GF-D8 (cell line): ENCODE results near the gene ABHD14A.
"Not testable (repeated sequence)": the region's sequence is repeated elsewhere in the genome, so short reads cannot be mapped to it uniquely, and the experiment has no call there.

Source experiments
- DNase-seq: peaks from one replicate; lab custom pipeline; 2025; lab: John Stamatoyannopoulos, UW

Gene ABHD14A

GRCh38 chr3:51974277-51974962 is 444 bp upstream of the ABHD14A start:
- no peak for DNase-seq

- no peak for DNase-seq
Observed at GRCh38 chr3:51975852-51976549, 1.1 kb downstream of the ABHD14A start.

GRCh38 chr3:51977446-51978142 is 2.7 kb downstream of the ABHD14A start:
- DNase-seq, result no peak

GRCh38 chr3:51978143-51978502 is 3.3 kb downstream of the ABHD14A start:
- no peak for DNase-seq

GRCh38 chr3:51980253-51980652 is 5.4 kb downstream of the ABHD14A start:
- DNase-seq, result no peak

GRCh38 chr3:51982352-51982837 is 7.5 kb downstream of the ABHD14A start:
- peak; percentile 43 for DNase-seq

GRCh38 chr3:51982838-51983577 is 8.1 kb downstream of the ABHD14A start, which contains the start of gene ACY1:
TSS of gene ACY1 (plus strand) at chr3:51983535. CDS start at chr3:51984065, 530 bp downstream.
- DNase-seq, result peak; percentile 62

- no peak for DNase-seq
Observed at GRCh38 chr3:51983578-51984268, 8.9 kb downstream of the ABHD14A start.

GRCh38 chr3:51984269-51984647 is 9.4 kb downstream of the ABHD14A start:
- no peak for DNase-seq

- no peak for DNase-seq
Observed at GRCh38 chr3:51985063-51985462, 10.2 kb downstream of the ABHD14A start.

- DNase-seq, result no peak
Observed at GRCh38 chr3:51986010-51986947, 11.4 kb downstream of the ABHD14A start.

- no peak for DNase-seq
Observed at GRCh38 chr3:51987568-51987967, 12.7 kb downstream of the ABHD14A start.

GRCh38 chr3:51988286-51989146 is 13.7 kb downstream of the ABHD14A start:
- DNase-seq, result no peak

GRCh38 chr3:51990501-51990971 is 15.7 kb downstream of the ABHD14A start:
- DNase-seq, result not testable (repeated sequence)

GRCh38 chr3:51992017-51992682 is 17.3 kb downstream of the ABHD14A start:
- DNase-seq, result no peak

- not testable (repeated sequence) for DNase-seq
Observed at GRCh38 chr3:51993657-51994056, 18.8 kb downstream of the ABHD14A start.

GRCh38 chr3:51994530-51994929 is 19.7 kb downstream of the ABHD14A start:
- no peak for DNase-seq

- DNase-seq, result peak; percentile 85
Observed at GRCh38 chr3:51995346-51996163, 20.7 kb downstream of the ABHD14A start, which contains the start of gene RPL29. TSS of gene RPL29 (minus strand) at chr3:51995895. CDS start at chr3:51995461, 434 bp downstream.
